HG03354 (cell line): ENCODE data around the gene BUD13.
"Not testable (repeated sequence)": the region's sequence is repeated elsewhere in the genome, so short reads cannot be mapped to it uniquely, and the experiment has no call there.

ENCODE experiments used
- ATAC-seq: cut with Tn5 transposase; IDR thresholded peaks from one replicate; pipeline ENCODE4 v1.9.1; 2021; ENCODE audit warnings: mild to moderate bottlenecking; ENCODE audit not compliant: unreplicated experiment, poor library complexity, severe bottlenecking

BUD13 gene, protein sequence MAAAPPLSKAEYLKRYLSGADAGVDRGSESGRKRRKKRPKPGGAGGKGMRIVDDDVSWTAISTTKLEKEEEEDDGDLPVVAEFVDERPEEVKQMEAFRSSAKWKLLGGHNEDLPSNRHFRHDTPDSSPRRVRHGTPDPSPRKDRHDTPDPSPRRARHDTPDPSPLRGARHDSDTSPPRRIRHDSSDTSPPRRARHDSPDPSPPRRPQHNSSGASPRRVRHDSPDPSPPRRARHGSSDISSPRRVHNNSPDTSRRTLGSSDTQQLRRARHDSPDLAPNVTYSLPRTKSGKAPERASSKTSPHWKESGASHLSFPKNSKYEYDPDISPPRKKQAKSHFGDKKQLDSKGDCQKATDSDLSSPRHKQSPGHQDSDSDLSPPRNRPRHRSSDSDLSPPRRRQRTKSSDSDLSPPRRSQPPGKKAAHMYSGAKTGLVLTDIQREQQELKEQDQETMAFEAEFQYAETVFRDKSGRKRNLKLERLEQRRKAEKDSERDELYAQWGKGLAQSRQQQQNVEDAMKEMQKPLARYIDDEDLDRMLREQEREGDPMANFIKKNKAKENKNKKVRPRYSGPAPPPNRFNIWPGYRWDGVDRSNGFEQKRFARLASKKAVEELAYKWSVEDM

GRCh38 chr11:116772443-116773202, at the start of gene BUD13:
TSS of gene BUD13 (minus strand) at chr11:116772987. CDS start at chr11:116772964, 23 bp downstream.
- ATAC-seq: peak; percentile 91

DNA sequence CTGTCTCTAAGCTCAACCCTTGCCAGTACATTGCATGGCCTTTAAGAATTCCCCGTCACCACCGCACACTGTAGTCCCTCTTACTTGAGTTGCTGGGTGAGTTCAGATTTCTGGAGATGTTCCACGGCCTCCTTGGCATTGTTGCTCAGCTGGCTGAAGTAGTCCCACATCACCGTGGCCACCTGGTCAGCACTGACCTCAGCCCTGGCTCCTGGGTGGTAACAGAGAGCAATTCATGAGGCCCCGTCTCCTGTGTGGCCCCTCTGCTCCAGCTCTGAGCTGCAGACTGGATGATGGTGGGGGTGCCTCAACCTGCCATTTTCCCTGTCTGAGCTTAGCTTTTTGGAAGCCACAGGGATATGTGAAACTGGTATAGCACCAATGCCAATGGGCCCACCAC, 49.8 kb upstream of the BUD13 start:
- ATAC-seq: no peak

DNA sequence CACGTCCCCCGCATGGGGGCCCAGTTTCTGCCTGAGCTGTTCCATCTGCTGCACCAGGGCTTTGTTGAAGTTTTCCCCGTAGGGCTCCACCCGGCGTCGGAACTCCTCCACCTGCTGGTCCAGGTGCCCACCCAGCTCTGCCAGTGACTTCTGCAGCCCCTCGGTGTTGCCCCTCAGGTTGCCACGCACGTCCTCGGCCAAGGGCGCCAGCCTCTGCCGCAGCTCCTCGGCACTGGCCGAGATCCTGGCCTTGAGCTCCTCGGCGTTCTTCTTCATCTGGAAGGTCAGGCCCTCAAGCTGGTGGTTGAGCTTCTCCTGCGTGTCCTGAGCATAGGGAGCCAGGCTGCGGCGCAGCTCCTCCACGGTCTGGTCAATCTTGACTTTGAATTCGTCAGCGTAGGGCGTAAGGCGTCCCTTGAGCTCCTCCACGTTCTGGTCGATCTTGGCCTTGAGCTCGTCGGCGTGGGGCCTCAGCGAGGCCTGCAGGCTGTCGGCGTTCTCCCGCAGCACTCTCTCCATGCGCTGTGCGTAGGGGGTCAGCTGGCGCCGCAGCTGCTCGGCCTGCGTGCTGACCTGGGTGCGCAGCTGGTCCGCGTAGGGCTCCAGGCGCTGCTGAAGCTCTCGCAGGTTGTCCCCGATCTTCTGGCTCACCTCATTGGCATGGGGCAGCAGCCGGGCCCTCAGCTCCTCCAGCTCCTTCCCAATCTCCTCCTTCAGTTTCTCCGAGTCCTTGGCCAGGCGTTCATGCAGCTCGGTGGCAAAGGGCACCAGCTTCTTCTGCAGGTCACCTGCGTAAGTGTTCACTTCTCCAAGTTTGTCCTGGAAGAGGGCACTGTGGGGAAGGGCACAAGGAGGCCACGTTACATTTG, 48.5 kb upstream of the BUD13 start:
- ATAC-seq: no peak

DNA sequence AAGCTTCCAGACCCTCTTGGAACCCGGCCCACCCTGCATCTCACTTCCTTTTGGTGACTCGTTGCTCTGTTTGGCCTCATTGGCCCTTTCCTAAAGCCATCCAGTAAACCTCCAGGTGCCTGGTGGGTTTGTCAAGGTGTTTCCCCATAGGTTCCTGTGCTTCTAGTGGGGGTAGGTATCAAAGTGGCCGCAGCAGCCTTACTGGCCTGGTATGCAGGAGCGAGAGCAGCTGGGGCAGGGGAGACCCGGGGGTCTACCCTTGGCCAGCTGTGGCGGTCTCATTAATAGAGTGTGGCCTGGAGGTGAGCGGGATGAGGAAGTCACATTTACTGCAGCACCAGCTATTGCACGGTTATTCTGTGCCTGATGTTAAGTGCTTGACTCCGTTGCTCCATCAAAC, 46.3 kb upstream of the BUD13 start:
- ATAC-seq: no peak

GRCh38 chr11:116814502-116814901, 41.7 kb upstream of the BUD13 start:
- no peak for ATAC-seq

GRCh38 chr11:116813781-116814471, 41.1 kb upstream of the BUD13 start:
- ATAC-seq: no peak

- ATAC-seq: no peak
These were observed 40.4 kb upstream of the BUD13 start for GRCh38 chr11:116813170-116813569.

DNA sequence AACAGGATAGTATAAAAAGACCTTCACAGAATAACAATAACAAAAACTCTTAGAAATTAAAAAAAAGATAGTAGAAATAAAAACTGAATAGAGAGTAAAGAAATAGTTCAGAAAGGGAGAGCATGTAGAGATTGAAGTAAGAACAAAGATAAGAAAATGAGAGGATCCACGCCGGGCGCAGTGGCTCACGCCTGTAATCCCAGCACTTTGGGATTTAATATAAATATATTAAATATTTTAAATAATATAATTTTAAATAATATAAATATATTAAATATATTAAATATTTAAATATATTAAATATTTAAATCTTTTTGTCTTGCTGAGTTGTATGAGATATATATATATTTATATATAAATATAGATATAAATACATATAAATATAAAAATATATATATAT, 39.3 kb upstream of the BUD13 start:
- ATAC-seq: no peak

DNA sequence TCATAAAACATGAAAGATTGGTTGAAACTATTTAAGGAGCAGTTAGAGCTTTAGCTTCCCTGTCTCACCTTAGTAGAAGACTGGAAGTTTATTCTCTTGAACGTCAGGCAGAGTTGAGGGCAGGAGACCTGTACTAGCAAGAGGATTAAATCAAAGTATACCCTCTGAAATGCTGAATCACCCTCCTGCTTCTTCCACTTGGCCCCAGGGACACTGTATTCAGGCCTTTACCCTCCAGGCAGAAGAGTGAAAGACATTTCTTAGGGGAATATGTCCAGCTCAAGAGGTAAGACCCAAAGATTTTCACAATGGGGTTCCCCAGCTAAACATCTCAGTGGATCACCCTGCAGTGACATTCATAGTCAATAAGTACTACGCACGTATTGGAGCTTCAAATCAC, 38.4 kb upstream of the BUD13 start:
- no peak for ATAC-seq

DNA sequence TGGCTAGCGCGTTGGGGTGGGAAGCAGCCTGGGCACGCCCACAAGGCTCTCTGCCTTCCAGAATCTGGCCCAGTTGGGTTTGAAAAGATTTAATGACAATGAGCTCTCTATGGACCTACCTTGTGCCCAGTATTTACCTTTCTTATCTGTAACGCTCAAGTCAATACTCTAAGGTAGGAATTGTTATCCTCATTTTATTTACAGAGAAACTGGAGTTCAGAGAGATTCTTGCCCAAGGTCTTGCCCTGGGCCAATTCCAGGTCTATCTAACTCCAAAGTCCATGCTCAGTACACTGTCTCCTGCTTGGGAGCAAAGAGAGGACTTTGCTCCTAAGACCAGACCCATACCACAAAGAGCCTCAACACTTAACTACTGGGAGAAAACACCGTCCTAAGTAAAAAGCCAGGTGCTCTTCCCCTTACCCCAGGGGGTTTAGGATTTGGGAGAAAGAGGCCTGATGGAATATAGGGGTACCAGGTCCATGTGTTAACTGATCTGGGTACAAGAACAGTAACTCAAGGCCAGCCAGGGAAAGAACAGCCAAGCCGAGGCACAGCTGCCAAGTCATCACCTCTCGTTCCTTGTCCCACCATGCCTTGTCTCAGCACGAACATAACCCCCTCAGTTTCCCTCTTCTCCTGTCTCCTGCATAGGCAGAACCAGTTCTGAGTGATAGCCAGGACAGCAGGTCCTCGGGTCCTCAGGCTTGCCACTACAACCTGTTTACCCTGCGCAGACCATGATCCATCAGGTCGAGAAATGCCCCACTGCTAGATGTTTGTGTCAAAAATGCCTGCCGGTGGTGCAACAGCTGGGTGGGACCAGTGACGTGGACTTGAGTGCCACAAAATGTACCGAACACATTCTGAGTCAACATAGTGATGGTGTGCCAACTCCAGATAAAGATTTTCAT, 35.7 kb upstream of the BUD13 start:
- no peak for ATAC-seq

- ATAC-seq: no peak
These were observed 34.9 kb upstream of the BUD13 start for GRCh38 chr11:116807601-116808261.

- ATAC-seq: no peak
These were observed 31.2 kb upstream of the BUD13 start for GRCh38 chr11:116804001-116804400.

GRCh38 chr11:116801662-116802061, 28.9 kb upstream of the BUD13 start:
- ATAC-seq: not testable (repeated sequence)

DNA sequence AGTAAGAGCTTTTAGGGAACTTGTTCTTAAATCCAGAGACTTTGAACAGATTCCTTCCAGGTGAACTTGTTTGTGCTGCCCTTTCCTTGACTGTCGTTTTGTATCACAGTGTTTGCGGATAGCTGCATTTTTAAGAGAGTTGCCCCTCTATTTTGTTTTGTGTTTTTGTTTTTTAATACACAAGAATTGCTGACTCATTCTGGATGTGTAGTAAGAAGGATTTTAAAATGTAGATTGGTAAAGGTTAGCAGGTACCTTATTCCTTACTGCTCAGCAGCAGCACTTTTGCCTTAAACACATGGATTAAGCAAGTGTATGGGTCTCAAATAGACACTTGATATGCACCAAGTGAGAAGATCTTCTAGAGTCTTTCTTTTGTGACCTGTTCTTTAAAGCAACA, 27.8 kb upstream of the BUD13 start:
- ATAC-seq: no peak

- ATAC-seq: no peak
These were observed 25.6 kb upstream of the BUD13 start for GRCh38 chr11:116798368-116798767.

DNA sequence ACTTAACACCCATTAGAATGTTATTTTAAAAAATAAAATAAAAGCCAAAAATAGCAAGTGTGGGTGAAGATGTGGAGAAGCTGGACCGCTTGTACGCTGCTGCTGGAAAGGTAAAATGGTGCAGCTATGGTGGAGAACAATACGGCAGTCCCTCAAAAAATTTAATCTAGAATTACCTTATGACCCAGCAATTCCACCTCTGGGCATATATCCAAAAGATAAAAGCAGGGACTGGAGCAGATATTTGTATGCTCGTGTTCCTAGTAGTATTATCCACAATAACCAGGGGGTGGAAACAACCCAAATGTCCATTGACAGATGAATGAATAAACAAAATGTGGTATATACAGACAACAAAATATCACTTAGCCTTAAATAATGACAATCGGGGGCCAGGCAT, 25.0 kb upstream of the BUD13 start:
- no peak for ATAC-seq

DNA sequence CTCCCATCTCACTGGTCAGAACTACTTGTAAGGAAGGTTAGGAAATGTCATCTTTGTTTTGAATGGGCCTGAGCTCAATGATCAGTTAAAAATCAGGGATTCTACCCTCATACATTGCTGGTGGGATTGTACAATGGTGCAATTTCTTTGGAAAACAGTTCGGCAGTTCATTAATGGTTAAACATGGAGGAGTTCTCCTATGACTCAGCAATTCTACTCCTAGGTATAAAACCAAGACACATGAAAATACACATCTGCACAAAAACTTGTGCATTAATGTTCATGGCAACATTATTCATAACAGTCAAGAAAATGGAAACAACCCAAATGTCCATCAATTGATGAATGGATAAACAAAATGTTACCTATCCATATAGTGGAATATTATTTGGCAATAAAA, 23.8 kb upstream of the BUD13 start:
- ATAC-seq: no peak

DNA sequence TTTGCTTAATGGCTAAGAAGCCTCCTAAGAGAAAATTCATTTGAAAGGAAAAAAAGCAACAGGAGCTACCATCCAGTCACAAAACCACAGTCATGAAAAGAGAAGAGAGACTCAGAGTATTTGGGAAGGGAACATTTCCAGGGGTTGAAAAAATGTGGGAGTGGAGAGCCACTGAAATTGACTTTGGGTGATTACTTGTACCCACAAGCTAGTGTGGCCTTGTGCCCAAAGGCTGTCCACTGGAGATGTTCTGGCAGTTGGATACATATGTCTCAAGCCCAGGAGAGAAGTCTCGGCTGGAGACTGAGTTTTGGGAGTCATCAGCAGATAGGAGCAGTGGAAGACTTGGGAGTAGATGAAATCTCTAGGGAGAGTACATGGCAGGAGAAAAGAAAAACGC, 22.1 kb upstream of the BUD13 start:
- no peak for ATAC-seq
